K562 (cell line): ENCODE results near the gene GALNT7. TPM values are rescaled to one million over a fixed set of nuclear protein-coding genes. Genes with fewer than 3 reads are reported as not detected.

Experiments
- BCLAF1 ChIP-seq, 2 experiments: fragments of 450-650 bp in 1 of 2; IDR thresholded peaks; 2 replicates each; pipeline ENCODE4 v1.6.1; 2011 to 2017; ENCODE audit warnings: low read depth in 2 of 2, antibody characterized with exemption in 1 of 2, borderline replicate concordance in 1 of 2, low read length in 1 of 2, mild to moderate bottlenecking in 1 of 2, mixed read lengths in 1 of 2; ENCODE audit not compliant: control insufficient read depth in 1 of 2
- CEBPB ChIP-seq: fragments of 450-650 bp; IDR thresholded peaks from 2 replicates; pipeline ENCODE4 v1.6.1; 2016; ENCODE audit warnings: missing genetic modification characterization, missing compliant biosample characterization
- CHD2 ChIP-seq: IDR thresholded peaks from 2 replicates; pipeline ENCODE4 v1.6.1; 2011; ENCODE audit warnings: low read depth, low read length
- EP400 ChIP-seq: fragments of 450-650 bp; IDR thresholded peaks from 2 replicates; pipeline ENCODE4 v1.6.1; 2017; ENCODE audit warnings: antibody characterized with exemption, mild to moderate bottlenecking, moderate library complexity
- HOXB6 ChIP-seq: fragments of 250-450 bp; sonication (Bioruptor Pico); IDR thresholded peaks from 2 replicates; pipeline ENCODE4 v1.5.1; 2022; ENCODE audit warnings: mild to moderate bottlenecking, borderline replicate concordance
- MCM3 ChIP-seq: fragments of 450-650 bp; IDR thresholded peaks from 2 replicates; pipeline ENCODE4 v1.6.1; 2016
- NELFE ChIP-seq: IDR thresholded peaks from 2 replicates; pipeline ENCODE4 v1.6.1; 2011; ENCODE audit warnings: mild to moderate bottlenecking; ENCODE audit not compliant: insufficient read depth, insufficient read length
- POLR2AphosphoS2 ChIP-seq: IDR thresholded peaks from 2 replicates; pipeline ENCODE4 v1.6.1; 2012; ENCODE audit warnings: low read length, improper control_type of control experiment
- RHOXF2B ChIP-seq: fragments of 250-450 bp; sonication (Bioruptor Pico); conservative IDR thresholded peaks from 2 replicates; pipeline ENCODE4 v1.5.1; 2021
- THAP7 ChIP-seq: fragments of 250-450 bp; sonication (Bioruptor Pico); IDR thresholded peaks from 2 replicates; pipeline ENCODE4 v1.5.0; 2021
- U2AF1 ChIP-seq: fragments of 200-400 bp; formaldehyde crosslinking; optimal IDR thresholded peaks from 2 replicates; pipeline ENCODE3; 2017; ENCODE audit warnings: mild to moderate bottlenecking, low read depth, low read length, moderate library complexity
- ZNF212 ChIP-seq: fragments of 450-650 bp; formaldehyde crosslinking; IDR thresholded peaks from 2 replicates; pipeline ENCODE4 v1.4.0; 2020; ENCODE audit warnings: mild to moderate bottlenecking
- ZNF766 ChIP-seq: fragments of 200-800 bp; sonication (Bioruptor generic); conservative IDR thresholded peaks from 2 replicates; pipeline ENCODE4 v1.6.1; 2016; ENCODE audit warnings: missing genetic modification characterization, missing compliant biosample characterization
- polyA plus RNA-seq, 8 experiments: library from polyadenylated mRNA; depleted of rRNA in 4 of 8; stranded (reverse) in 5 of 8; unstranded in 3 of 8; fragments of >200 nt; fragmentation: Nextera tagmentation in 2 of 8; fragmentation: Illumina TruSeq in 1 of 8; extraction: Ambion mirVana in 2 of 8; extraction: Trizol in 1 of 8; gene quantifications; 2 replicates each; pipeline versions ENCODE4 v1.2.1 to v1.2.3, GENCODE V29; 2011 to 2014; ENCODE audit warnings: inconsistent platforms in 1 of 8, missing spikeins in 1 of 8
- total RNA-seq, 7 experiments: library from RNA; depleted of rRNA in 6 of 7; stranded (reverse); fragments of >200 nt in 6 of 7; fragmentation: Illumina TruSeq in 2 of 7; extraction: Trizol in 2 of 7; gene quantifications; 2 replicates each; pipeline versions ENCODE4 v1.2.1 to v1.2.3, GENCODE V29; 2011 to 2021; ENCODE audit warnings: low replicate concordance in 1 of 7
- TF ChIP-seq, protein P1 (sequence below), 2 experiments: fragments of 450-650 bp; IDR thresholded peaks; 2 replicates each; pipeline ENCODE4 v1.6.1; 2018; ENCODE audit warnings: mild to moderate bottlenecking in 2 of 2, low read depth in 1 of 2; ENCODE audit not compliant: partially characterized antibody in 2 of 2
- TF ChIP-seq, protein P2 (sequence below), 2 experiments: fragments of 450-650 bp; IDR thresholded peaks; 2 replicates each; pipeline ENCODE4 v1.6.1; 2016
- TF ChIP-seq, protein P3 (sequence below): fragments of 450-650 bp; formaldehyde crosslinking; IDR thresholded peaks from 2 replicates; pipeline ENCODE4 v1.4.0; 2020; ENCODE audit warnings: mild to moderate bottlenecking, moderate library complexity

The GALNT7 gene
- total and polyA plus RNA-seq, 9 of the 15 experiments (the other 6 are each of a cell fraction or from before 2014, with no cell fraction given): 16.7 to 38.7 (median 31.1) TPM

DNA sequence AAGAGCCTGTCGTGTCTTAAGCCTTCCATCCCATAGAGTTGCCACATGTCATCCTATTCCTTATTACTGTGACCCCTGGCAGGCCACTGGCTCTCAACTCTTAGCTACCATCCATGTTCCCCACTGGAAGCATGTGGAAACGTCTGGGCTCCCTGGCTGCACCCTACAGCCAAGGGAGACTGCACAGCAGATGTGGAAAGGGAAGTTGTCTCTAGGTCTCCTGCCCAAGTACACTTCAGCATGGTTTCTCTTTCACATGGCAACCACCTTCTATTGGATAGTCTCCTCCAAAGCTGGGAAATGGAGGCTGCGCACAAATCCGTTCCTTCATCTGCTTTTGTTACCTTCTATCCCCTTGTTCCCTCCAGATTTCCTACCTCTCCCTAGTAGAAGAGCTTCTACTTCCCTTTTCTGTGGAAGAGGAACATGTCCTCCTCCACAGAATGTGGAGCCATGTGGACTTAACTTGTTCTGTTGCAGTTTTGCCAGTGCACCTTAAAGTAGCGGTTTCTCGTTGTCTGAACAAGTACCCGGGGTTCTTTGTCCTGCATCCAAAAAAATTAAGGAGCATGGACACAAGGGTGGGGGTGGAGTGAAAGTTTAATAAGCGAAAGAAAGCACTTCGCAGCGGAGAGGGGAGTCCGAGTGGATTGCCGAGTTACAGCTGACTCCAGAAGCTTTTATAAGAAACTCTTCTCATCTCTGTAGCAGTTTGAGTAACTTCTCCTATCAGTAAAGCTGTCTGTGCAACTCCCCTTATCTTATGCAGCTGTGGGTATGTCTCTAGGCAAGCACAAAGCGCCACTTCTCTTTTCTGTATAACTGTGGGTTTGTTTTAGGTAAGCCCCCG, 113.0 kb downstream of the GALNT7 start (continued):
- TF ChIP-seq, protein P1, sequence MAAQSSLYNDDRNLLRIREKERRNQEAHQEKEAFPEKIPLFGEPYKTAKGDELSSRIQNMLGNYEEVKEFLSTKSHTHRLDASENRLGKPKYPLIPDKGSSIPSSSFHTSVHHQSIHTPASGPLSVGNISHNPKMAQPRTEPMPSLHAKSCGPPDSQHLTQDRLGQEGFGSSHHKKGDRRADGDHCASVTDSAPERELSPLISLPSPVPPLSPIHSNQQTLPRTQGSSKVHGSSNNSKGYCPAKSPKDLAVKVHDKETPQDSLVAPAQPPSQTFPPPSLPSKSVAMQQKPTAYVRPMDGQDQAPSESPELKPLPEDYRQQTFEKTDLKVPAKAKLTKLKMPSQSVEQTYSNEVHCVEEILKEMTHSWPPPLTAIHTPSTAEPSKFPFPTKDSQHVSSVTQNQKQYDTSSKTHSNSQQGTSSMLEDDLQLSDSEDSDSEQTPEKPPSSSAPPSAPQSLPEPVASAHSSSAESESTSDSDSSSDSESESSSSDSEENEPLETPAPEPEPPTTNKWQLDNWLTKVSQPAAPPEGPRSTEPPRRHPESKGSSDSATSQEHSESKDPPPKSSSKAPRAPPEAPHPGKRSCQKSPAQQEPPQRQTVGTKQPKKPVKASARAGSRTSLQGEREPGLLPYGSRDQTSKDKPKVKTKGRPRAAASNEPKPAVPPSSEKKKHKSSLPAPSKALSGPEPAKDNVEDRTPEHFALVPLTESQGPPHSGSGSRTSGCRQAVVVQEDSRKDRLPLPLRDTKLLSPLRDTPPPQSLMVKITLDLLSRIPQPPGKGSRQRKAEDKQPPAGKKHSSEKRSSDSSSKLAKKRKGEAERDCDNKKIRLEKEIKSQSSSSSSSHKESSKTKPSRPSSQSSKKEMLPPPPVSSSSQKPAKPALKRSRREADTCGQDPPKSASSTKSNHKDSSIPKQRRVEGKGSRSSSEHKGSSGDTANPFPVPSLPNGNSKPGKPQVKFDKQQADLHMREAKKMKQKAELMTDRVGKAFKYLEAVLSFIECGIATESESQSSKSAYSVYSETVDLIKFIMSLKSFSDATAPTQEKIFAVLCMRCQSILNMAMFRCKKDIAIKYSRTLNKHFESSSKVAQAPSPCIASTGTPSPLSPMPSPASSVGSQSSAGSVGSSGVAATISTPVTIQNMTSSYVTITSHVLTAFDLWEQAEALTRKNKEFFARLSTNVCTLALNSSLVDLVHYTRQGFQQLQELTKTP (IDR thresholded peaks at IDR 0.05; ENCODE audit: low read depth in 1 of 2, partially characterized antibody in 2 of 2): no peak
- TF ChIP-seq CEBPB (tag): peak; percentile 50
- TF ChIP-seq POLR2AphosphoS2: no peak
- TF ChIP-seq EP400: peak; percentile 76
- no peak for TF ChIP-seq BCLAF1 (IDR thresholded peaks at IDR 0.05; ENCODE audit: borderline replicate concordance in 1 of 2, control insufficient read depth in 1 of 2, low read depth in 2 of 2, low read length in 1 of 2)
- no peak for TF ChIP-seq THAP7
- TF ChIP-seq MCM3: no peak
- TF ChIP-seq HOXB6 (CRISPR knock-in tag): no peak
- no peak for TF ChIP-seq CHD2
- TF ChIP-seq ZNF766 (CRISPR knock-in tag): peak; percentile 94
- TF ChIP-seq RHOXF2B (CRISPR knock-in tag): no peak
- TF ChIP-seq, protein P2, sequence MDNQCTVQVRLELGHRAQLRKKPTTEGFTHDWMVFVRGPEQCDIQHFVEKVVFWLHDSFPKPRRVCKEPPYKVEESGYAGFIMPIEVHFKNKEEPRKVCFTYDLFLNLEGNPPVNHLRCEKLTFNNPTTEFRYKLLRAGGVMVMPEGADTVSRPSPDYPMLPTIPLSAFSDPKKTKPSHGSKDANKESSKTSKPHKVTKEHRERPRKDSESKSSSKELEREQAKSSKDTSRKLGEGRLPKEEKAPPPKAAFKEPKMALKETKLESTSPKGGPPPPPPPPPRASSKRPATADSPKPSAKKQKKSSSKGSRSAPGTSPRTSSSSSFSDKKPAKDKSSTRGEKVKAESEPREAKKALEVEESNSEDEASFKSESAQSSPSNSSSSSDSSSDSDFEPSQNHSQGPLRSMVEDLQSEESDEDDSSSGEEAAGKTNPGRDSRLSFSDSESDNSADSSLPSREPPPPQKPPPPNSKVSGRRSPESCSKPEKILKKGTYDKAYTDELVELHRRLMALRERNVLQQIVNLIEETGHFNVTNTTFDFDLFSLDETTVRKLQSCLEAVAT (IDR thresholded peaks at IDR 0.05): peak in 1 of 2 experiments; percentile 51; a peak in 1 of 4 replicates
- no peak for TF ChIP-seq ZNF212 (CRISPR knock-in tag)
- no peak for TF ChIP-seq U2AF1
- TF ChIP-seq, protein P3, sequence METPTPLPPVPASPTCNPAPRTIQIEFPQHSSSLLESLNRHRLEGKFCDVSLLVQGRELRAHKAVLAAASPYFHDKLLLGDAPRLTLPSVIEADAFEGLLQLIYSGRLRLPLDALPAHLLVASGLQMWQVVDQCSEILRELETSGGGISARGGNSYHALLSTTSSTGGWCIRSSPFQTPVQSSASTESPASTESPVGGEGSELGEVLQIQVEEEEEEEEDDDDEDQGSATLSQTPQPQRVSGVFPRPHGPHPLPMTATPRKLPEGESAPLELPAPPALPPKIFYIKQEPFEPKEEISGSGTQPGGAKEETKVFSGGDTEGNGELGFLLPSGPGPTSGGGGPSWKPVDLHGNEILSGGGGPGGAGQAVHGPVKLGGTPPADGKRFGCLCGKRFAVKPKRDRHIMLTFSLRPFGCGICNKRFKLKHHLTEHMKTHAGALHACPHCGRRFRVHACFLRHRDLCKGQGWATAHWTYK (CRISPR knock-in tag): no peak
- no peak for TF ChIP-seq NELFE
